Liver (tissue), 9 donors: ENCODE data around the gene ATIC. TPM values are rescaled to one million over a fixed set of nuclear protein-coding genes. Genes with fewer than 3 reads are reported as not detected.
"Not testable (repeated sequence)": the region's sequence is repeated elsewhere in the genome, so short reads cannot be mapped to it uniquely, and the experiment has no call there.

ENCODE experiments used
- DNase-seq: peaks from one replicate; pipeline ENCODE4 v3.0.0-alpha.2; 2017; ENCODE audit warnings: low spot score
- H3K27ac ChIP-seq, 2 donors: one replicate each; pipeline ENCODE4 v1.7.0; 2013; ENCODE audit warnings: inconsistent platforms in 2 of 2, low read length in 2 of 2, control low read depth in 1 of 2, low read depth in 1 of 2, mild to moderate bottlenecking in 1 of 2
- H3K27me3 ChIP-seq, 4 donors: one replicate each; pipeline versions ENCODE4 v1.6.1 to v1.7.0; 2013; ENCODE audit warnings: low read length in 3 of 4, inconsistent platforms in 1 of 4, mild to moderate bottlenecking in 1 of 4, moderate library complexity in 1 of 4; ENCODE audit not compliant: control insufficient read depth in 4 of 4, insufficient read depth in 4 of 4
- H3K36me3 ChIP-seq, 4 donors: one replicate each; pipeline versions ENCODE4 v1.6.1 to v1.7.0; 2013; ENCODE audit warnings: low read length in 3 of 4, mild to moderate bottlenecking in 3 of 4, low read depth in 1 of 4, moderate library complexity in 1 of 4; ENCODE audit not compliant: control insufficient read depth in 4 of 4, insufficient read depth in 3 of 4
- H3K4me1 ChIP-seq, 4 donors: one replicate each; pipeline versions ENCODE4 v1.6.1 to v1.7.0; 2013; ENCODE audit warnings: low read length in 3 of 4, mild to moderate bottlenecking in 3 of 4, moderate library complexity in 1 of 4; ENCODE audit not compliant: control insufficient read depth in 4 of 4, insufficient read depth in 4 of 4
- H3K4me3 ChIP-seq, 3 donors: one replicate each; pipeline versions ENCODE4 v1.6.1 to v1.7.0; 2013; ENCODE audit warnings: low read length in 3 of 3, control low read depth in 1 of 3, low read depth in 1 of 3, mild to moderate bottlenecking in 1 of 3
- H3K9ac ChIP-seq, 2 donors: one replicate each; pipeline ENCODE4 v1.7.0; 2013; ENCODE audit warnings: low read length in 2 of 2, mild to moderate bottlenecking in 2 of 2, moderate library complexity in 2 of 2, control low read depth in 1 of 2, low read depth in 1 of 2
- H3K9me3 ChIP-seq, 4 donors: one replicate each; pipeline versions ENCODE4 v1.6.1 to v1.7.0; 2013; ENCODE audit warnings: low read length in 3 of 4; ENCODE audit not compliant: control insufficient read depth in 4 of 4
- CTCF ChIP-seq: fragments of 150-350 bp; IDR thresholded peaks from 2 replicates; pipeline ENCODE4 v1.5.1; 2017; ENCODE audit warnings: improper control_type of control experiment, low read depth, low read length; ENCODE audit not compliant: missing input control
- EGR1 ChIP-seq, 2 donors: IDR thresholded peaks; 2 replicates each; pipeline ENCODE4 v1.6.1; 2016 to 2018; ENCODE audit warnings: antibody characterized with exemption in 2 of 2, low read depth in 2 of 2
- FOXA1 ChIP-seq: IDR thresholded peaks from 2 replicates; pipeline ENCODE4 v1.6.1; 2016; ENCODE audit warnings: antibody characterized with exemption
- FOXA2 ChIP-seq: IDR thresholded peaks from 2 replicates; pipeline ENCODE4 v1.6.1; 2016; ENCODE audit warnings: antibody characterized with exemption
- GABPA ChIP-seq, 2 donors: IDR thresholded peaks in 1 of 2; conservative IDR thresholded peaks in 1 of 2; 2 replicates each; pipeline ENCODE4 v1.6.1; 2016; ENCODE audit warnings: antibody characterized with exemption in 2 of 2, mild to moderate bottlenecking in 1 of 2, moderate library complexity in 1 of 2
- HNF4A ChIP-seq, 2 donors: conservative IDR thresholded peaks; 2 replicates each; pipeline ENCODE4 v1.6.1; 2016; ENCODE audit warnings: antibody characterized with exemption in 2 of 2, mild to moderate bottlenecking in 2 of 2
- HNF4G ChIP-seq: IDR thresholded peaks from 2 replicates; pipeline ENCODE4 v1.6.1; 2016; ENCODE audit warnings: antibody characterized with exemption
- RAD21 ChIP-seq, 2 donors: IDR thresholded peaks; 2 replicates each; pipeline ENCODE4 v1.6.1; 2016; ENCODE audit warnings: antibody characterized with exemption in 2 of 2, mild to moderate bottlenecking in 2 of 2
- RXRA ChIP-seq, 2 donors: IDR thresholded peaks; 2 replicates each; pipeline ENCODE4 v1.6.1; 2017 to 2018; ENCODE audit warnings: antibody characterized with exemption in 2 of 2, mild to moderate bottlenecking in 1 of 2
- TAF1 ChIP-seq: conservative IDR thresholded peaks from 2 replicates; pipeline ENCODE4 v1.6.1; 2016; ENCODE audit warnings: antibody characterized with exemption, mild to moderate bottlenecking
- YY1 ChIP-seq: IDR thresholded peaks from 2 replicates; pipeline ENCODE4 v1.6.1; 2016; ENCODE audit warnings: antibody characterized with exemption, mild to moderate bottlenecking
- WGBS: extraction: QIAGEN DNeasy Blood & Tissue Kit; methylation state at CpG from one replicate; pipeline ENCODE4 v1.1.7; 2013; 5-methylcytosine and 5-hydroxymethylcytosine counted together
- polyA plus RNA-seq, 2 donors: library from polyadenylated mRNA; stranded (reverse) in 1 of 2; unstranded in 1 of 2; fragments of 200-250 nt in 1 of 2; fragments of >200 nt in 1 of 2; fragmentation: Nextera tagmentation in 1 of 2; extraction: Ambion mirVana in 1 of 2; gene quantifications; one replicate each; pipeline versions ENCODE4 v1.2.1 to v1.2.3, GENCODE V29; 2013 to 2015
- total RNA-seq, 2 donors: library from RNA; depleted of rRNA; stranded (reverse); fragments of >200 nt; gene quantifications; one replicate each; pipeline ENCODE4 v1.2.3, GENCODE V29; 2014
- TF ChIP-seq, protein P1 (sequence below): IDR thresholded peaks from 2 replicates; pipeline ENCODE4 v1.6.1; 2016; ENCODE audit warnings: antibody characterized with exemption, mild to moderate bottlenecking
- TF ChIP-seq, protein P2 (sequence below): IDR thresholded peaks from 2 replicates; pipeline ENCODE4 v1.6.1; 2016; ENCODE audit warnings: antibody characterized with exemption
- TF ChIP-seq, protein P3 (sequence below): IDR thresholded peaks from 2 replicates; pipeline ENCODE4 v1.6.1; 2016; ENCODE audit warnings: antibody characterized with exemption
- donor health status: healthy.
- donor health status: healthy.
- donor health status: healthy.
- donor health status: healthy.
- donor health status: healthy.

ATIC gene
- total and polyA plus RNA-seq, 4 donors: 22.9 to 50.0 (median 36.0) TPM

GRCh38 chr2:215301994-215302393 is 9.9 kb upstream of the ATIC start:
- H3K4me1 ChIP-seq: no peaks in the 10 kb centered on the region
- no peak overlapping the region for H3K9ac ChIP-seq
- whole genome bisulfite sequencing: 92% methylated on average over 2 of the region's 2 CpGs
- H3K4me3 ChIP-seq: no peak overlapping the region
- no peaks in the 10 kb centered on the region for H3K36me3 ChIP-seq
- no peak overlapping the region for H3K27ac ChIP-seq
- no peak for DNase-seq
- TF ChIP-seq EGR1 (IDR thresholded peaks at IDR 0.05; ENCODE audit: low read depth in 2 of 2): no peak
- TF ChIP-seq, protein P1, sequence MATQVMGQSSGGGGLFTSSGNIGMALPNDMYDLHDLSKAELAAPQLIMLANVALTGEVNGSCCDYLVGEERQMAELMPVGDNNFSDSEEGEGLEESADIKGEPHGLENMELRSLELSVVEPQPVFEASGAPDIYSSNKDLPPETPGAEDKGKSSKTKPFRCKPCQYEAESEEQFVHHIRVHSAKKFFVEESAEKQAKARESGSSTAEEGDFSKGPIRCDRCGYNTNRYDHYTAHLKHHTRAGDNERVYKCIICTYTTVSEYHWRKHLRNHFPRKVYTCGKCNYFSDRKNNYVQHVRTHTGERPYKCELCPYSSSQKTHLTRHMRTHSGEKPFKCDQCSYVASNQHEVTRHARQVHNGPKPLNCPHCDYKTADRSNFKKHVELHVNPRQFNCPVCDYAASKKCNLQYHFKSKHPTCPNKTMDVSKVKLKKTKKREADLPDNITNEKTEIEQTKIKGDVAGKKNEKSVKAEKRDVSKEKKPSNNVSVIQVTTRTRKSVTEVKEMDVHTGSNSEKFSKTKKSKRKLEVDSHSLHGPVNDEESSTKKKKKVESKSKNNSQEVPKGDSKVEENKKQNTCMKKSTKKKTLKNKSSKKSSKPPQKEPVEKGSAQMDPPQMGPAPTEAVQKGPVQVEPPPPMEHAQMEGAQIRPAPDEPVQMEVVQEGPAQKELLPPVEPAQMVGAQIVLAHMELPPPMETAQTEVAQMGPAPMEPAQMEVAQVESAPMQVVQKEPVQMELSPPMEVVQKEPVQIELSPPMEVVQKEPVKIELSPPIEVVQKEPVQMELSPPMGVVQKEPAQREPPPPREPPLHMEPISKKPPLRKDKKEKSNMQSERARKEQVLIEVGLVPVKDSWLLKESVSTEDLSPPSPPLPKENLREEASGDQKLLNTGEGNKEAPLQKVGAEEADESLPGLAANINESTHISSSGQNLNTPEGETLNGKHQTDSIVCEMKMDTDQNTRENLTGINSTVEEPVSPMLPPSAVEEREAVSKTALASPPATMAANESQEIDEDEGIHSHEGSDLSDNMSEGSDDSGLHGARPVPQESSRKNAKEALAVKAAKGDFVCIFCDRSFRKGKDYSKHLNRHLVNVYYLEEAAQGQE: no peak
- no peak for TF ChIP-seq YY1
- TF ChIP-seq RXRA (IDR thresholded peaks at IDR 0.05): no peak
- TF ChIP-seq, protein P2, sequence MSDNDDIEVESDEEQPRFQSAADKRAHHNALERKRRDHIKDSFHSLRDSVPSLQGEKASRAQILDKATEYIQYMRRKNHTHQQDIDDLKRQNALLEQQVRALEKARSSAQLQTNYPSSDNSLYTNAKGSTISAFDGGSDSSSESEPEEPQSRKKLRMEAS: no peak
- no peak for TF ChIP-seq FOXA2
- TF ChIP-seq CTCF: no peak
- TF ChIP-seq GABPA (IDR thresholded peaks at IDR 0.05 in 1 of 2, conservative IDR thresholded peaks at IDR 0.05 in 1 of 2): no peak
- TF ChIP-seq, protein P3, sequence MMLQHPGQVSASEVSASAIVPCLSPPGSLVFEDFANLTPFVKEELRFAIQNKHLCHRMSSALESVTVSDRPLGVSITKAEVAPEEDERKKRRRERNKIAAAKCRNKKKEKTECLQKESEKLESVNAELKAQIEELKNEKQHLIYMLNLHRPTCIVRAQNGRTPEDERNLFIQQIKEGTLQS: no peak
- no peak for TF ChIP-seq RAD21 (IDR thresholded peaks at IDR 0.05)
- peaks cover 0 to 2% (median 0%) of the 10 kb centered on the region in 4 donors for H3K9me3 ChIP-seq
- H3K27me3 ChIP-seq: no peaks in the 10 kb centered on the region

GRCh38 chr2:215311259-215311624 is 617 bp upstream of the ATIC start:
- not testable (repeated sequence) for H3K27me3 ChIP-seq, H3K9me3 ChIP-seq, DNase-seq, H3K36me3 ChIP-seq
- peaks cover 0 to 16% (median 2%) of the 10 kb centered on the region in 4 donors for H3K4me1 ChIP-seq
- H3K27ac ChIP-seq: peak overlapping the region; percentile 81 to 85
- WGBS: 61% methylated on average over 13 of the region's 13 CpGs
- H3K9ac ChIP-seq: peak overlapping the region; percentile 75 to 84
- H3K4me3 ChIP-seq: peak overlapping the region; percentile 83 to 88 (median 86)

- no peak for DNase-seq
- H3K4me3 ChIP-seq: no peak overlapping the region
- WGBS: 87% methylated on average over 4 of the region's 4 CpGs
- no peaks in the 10 kb centered on the region for H3K9me3 ChIP-seq
- H3K27me3 ChIP-seq: no peaks in the 10 kb centered on the region
- H3K27ac ChIP-seq: peak overlapping the region in 1 of 2 donors; percentile 53
- no peak overlapping the region for H3K9ac ChIP-seq
- H3K36me3 ChIP-seq: peaks cover 0 to 8% (median 4%) of the 10 kb centered on the region in 4 donors
- H3K4me1 ChIP-seq: peaks cover 0 to 16% (median 2%) of the 10 kb centered on the region in 4 donors
- no peak for TF ChIP-seq YY1
- no peak for TF ChIP-seq TAF1
- no peak for TF ChIP-seq RXRA (IDR thresholded peaks at IDR 0.05)
- TF ChIP-seq CTCF: no peak
- TF ChIP-seq FOXA1: no peak
- TF ChIP-seq HNF4A (conservative IDR thresholded peaks at IDR 0.05): no peak
- TF ChIP-seq, protein P1: no peak
- no peak for TF ChIP-seq HNF4G
- TF ChIP-seq, protein P2: no peak
Observed at GRCh38 chr2:215313255-215313613, 1.4 kb downstream of the ATIC start.
